GM19324 (cell line): ENCODE measurements around the gene MTUS2.

Experiments
- ATAC-seq: cut with Tn5 transposase; IDR thresholded peaks from one replicate; pipeline ENCODE4 v1.9.1; 2021; ENCODE audit warnings: mild to moderate bottlenecking, moderate library complexity; ENCODE audit not compliant: unreplicated experiment, low FRiP score

MTUS2 gene

DNA sequence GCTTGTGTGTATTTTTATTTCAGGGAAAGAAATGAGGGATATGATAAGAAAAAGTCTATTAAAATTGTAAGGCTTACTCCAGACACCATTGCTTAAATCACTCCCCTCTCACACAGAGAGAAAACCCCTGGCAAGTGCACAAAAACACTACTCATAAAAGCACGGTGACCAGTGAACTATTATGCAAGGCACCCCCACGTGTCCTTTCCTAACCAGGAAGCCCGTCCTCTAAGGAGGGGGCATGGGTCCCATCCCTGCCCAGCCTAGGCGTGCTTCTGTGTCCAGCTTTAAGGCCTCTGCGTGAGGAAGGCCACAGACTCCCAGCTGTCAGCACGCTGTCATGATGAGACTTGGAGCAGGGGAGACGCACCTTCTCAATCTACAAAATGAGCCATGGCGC lies 691.8 kb downstream of the MTUS2 start:
- ATAC-seq = no peak

DNA sequence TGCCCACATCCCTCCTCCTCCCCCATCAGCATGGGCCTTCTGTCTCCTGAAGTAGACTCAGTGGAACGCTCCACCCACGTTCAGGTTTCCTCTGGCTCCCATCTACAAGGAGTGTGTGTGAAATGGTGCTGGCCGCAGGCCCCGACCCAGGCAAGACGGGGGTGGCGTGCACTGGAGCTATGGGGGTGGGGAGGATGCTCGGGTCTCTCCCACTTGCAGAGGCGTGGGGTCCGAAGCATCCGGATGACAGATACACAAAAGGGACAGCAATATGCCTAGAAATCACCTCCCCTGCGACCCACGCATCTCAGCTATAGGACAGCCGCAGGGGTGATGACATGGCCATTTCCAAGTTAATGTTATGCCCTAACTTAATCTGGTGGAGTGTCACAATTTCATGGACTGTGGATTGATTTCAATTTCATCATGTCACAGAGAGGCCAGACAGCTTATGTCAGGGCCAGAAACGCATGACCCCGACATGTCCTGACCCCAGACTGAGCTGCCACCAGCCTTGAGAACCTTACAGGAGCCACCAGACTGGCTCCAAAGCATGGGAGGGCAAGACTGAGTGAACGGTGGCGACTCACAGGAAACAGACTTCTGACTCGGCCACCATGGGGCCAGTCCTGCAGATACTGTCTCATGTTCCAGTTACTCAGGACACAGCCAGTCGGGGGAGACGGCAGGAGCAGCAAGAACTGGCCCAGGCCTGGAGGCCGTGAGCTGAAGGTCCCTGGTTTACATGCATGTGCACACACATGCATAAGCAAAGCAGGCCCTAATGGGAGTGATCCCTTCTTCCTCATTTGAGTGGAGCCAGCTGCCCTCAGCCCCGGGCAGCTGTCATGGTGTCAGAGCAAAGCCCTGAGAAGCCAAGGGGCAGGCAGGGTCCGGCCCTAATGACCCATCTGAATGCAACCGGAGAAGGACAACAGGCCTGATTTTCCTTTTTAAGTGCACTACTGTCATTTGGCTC lies 693.2 kb downstream of the MTUS2 start:
- no peak for ATAC-seq

DNA sequence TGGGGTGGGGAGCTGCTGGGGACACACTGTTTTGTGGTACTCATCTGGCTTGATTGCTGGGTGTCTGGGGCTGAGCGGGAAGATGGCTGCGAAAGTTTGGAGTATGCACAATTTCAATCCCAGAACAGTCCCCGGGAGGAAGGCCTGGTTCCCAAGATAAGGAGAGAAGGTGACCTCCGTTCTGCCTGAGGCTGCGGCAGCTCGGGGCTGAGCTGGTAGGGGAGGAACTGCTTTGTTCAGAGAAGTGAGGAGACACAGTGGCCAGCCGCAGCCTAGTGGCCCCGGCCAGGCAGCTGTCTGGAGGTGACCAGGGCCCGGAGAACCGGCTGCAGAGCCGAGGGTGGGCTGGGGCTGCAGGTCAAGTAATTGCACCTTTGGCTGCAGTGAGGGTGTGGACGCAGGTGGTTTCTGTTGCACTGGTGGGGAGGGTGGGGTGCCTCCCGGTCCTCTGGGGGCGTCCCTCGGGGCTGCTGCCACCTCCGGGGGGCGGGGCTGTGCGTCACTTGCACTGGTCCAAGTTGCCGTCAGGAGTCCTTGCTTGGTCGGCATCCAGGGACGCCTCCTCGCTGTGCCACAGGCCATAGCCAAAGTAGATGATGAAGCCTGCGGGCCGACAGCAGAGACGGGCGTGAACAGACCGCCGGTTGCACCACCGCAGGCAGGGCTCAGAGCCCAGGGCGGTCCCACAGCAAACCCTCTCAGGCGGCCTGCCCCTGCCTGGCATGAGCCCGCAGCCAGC lies 694.0 kb downstream of the MTUS2 start:
- no peak for ATAC-seq

DNA sequence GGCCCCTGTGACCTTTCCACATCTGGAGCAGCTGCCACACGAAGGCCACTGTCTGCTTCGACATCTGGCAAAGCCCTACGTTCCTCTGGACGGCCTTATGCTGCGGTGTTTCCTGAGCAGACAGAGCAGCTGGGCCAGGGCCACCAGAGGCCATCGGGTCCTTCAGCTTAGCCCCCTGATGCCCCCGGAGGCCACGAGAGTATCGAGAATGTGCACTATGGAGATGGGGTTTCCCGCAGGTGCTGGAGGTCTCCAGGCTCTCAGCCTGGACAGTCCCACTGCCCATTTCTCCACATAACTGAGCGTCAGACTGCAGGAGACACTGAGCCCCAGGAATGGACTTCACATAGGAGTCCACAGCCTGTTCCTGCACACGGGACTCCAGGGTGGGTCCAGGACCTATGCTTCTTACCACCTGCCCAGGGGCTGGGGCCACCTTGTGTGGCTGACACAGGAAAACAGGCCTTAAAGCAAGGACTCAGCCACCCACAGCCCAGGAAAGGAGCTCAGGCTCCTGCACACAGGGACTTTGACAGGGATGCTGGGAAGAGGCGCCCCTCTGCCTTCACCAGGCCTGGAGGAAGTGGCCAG lies 694.7 kb downstream of the MTUS2 start:
- ATAC-seq = no peak

DNA sequence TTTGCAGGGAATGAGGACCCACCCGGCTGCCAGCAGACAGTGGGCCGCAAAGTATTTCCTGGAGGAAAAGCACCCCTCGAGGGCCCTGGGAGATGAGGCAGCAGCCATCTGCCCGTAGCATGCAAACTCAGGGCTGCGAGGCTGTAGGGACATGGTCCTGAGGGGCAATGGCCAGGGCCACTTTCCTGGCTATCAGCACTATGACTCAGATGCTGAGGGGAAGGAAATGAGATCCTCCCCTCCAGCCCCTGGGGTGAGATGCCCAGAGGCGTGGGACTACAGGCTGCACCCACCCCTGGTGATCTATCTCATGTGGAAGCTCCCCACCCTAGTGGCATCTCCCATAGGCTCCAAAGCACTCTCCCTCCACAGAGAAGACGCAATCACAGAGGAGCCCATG lies 695.2 kb downstream of the MTUS2 start:
- ATAC-seq = no peak

DNA sequence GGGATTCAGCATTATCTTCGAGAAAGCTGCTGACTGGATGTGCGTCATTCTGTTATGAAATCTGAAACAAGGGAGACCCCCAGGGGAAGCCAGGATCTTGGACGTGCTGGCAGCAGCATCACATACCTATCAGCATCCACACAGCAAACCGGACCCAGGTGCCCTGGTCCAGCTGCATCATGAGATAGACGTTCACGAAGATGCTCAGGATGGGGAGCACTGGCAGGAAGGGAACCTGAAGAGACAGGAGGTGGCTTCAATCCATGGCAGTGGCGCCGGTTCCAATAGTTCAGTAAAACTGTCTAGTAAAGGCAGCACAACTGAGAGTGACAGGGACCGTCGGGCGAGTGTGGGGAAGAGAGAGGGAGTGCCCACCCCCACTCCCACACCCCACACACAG lies 695.9 kb downstream of the MTUS2 start:
- ATAC-seq = no peak

DNA sequence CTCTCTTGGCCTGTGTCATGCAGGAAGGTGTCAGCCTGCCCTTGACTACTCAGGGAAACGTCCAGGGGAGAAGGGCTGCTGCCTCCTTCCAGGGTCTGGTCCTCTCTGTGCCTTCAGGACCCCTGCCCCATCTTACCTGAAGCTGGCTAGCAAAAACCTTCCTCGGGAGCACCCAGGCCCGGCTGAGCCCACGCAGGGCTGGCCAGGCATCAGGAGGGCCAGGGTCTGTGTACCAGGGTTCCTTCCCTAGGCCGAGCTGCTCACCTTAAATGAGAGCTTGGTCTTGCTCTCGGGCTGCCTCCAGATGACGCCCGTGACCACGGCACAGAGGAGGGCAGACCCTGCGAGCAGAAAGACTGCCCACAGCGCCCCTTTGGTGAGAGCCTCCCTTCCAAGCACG lies 696.7 kb downstream of the MTUS2 start:
- ATAC-seq = no peak

DNA sequence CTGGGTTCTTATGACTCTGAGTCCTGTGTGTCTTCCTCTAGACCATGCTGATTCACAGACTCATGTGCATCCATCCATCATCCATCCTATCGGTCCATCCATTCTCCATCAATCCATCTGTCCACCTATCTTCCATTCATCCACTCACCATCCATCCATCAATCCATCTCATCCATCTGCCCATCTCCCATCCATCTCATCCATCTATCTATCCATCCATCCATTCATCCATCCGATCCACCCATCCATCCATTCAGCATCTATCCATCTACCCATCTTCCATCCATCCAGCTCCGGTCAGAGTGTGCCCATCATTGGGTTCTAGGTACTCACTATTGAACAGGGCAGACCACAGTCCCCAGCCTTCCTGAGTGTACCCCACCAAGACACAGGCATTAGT lies 699.8 kb downstream of the MTUS2 start:
- no peak for ATAC-seq

DNA sequence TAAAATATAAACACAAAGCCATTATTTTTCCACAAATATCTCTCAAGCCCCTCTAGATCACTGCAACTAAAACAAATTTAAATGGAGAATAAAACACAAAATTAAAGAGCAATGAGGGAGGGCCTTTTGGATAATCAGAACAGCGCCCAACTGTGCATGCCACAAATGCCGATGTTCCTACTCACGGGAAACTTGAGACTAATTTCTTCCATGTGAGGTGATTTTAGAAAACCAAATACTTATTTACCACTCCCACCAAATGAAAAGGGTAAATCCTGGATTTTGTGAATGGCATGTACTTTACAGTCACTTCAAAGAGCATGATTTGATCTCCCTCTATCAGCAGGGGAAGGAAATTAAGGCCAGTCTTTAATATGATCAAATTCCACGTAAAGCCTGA lies 700.5 kb downstream of the MTUS2 start:
- no peak for ATAC-seq

DNA sequence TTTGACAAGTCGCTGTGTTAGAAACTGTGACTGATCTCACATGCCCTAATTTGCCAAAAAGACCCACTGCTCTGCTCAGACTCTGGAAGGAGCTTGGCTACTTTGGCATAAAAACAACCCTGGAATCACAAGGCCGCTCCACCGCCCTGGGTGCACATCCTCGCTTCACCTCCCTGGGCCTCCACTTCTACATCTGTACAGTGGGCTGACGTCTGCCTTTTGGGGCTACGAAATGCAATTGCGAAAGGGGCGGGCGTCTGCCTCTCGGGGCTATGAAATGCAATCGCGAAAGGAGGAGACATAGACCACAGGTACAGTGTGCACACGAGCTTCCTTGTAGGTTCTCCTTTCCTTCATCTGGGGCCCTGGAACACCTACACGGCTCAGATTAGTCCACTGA lies 701.2 kb downstream of the MTUS2 start:
- no peak for ATAC-seq

DNA sequence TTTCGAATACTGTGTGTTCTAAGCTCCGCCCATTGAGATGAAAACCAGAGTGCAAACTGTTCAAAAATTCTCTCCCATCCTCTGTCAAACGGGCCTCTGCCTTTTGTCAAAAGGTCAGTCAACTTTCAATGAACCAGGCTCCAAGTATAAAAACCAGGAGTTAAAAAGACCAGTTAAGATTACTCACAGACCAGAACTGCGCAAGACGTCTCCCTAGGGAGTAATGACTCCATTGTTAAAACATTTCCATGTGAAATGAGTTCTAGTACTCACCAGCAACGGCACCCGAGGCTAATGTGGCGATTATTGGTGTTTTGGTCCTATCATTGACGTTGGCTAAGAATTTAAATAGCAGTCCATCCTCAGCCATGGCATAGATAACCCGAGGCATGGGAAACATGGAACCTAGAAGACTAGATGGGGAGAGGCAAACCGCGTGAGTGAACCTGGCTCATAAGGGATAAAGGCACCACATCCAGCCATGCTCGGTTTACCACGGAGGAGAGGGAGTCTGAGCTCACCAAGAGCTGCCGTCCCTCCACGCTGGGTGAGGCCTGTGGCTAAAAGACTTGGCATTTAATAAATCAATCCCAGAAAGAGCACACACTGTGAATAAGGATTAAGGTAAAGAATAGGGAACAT lies 702.0 kb downstream of the MTUS2 start:
- ATAC-seq = no peak

DNA sequence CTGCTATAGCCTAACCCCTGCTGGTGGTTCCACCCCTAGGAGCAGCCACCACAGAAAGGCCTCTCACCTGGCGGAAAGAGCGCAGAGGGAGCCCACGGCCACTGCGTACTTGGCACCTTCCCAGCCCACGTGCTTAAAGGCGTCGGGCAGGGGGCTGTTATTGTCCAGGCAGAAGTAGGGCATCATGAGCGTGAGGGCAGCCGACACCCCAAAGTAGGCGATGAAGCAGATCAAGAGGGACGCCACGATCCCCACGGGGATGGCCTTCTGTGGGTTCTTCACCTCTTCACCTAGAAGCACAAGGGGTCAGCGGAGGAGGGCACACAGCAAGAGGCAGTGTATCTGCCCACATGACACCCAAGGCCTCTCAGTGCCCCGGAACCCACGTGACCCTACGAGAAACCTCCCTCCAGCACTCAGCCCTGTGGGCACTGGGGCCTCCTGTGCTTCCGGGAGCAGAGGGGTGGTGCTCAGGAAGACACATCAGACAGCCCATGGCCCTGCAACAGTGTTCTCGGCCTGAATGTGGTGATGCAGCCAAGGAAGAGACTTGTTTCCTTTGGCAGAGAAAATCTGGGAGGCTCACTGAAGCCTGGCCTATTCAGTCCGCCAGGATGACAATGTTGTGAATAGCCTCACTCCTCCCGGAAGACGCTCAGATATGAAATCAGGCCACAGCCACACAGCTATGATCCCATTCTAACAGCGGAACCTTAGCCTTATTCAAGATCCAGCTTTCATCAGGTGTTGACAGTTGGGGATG lies 703.2 kb downstream of the MTUS2 start:
- ATAC-seq = no peak

DNA sequence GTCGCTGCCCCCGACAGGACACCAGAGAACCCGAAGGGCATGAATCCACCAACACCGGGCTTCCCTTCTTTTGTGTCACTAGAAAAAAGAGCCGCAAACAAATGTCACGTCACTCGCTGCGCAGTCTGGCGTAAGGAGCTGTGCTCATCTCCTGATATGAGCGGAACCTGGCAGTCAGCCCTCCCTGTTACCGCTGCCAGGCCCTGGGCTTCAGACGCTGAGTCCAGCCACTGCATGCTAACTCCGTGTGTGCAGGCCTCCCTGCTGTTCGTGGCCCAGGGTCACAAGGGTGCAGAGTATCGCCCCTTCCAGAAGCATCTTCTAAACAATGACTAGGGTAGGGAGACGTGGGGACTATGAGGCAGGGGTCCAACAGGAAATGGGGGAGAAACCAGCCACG lies 704.0 kb downstream of the MTUS2 start:
- no peak for ATAC-seq

DNA sequence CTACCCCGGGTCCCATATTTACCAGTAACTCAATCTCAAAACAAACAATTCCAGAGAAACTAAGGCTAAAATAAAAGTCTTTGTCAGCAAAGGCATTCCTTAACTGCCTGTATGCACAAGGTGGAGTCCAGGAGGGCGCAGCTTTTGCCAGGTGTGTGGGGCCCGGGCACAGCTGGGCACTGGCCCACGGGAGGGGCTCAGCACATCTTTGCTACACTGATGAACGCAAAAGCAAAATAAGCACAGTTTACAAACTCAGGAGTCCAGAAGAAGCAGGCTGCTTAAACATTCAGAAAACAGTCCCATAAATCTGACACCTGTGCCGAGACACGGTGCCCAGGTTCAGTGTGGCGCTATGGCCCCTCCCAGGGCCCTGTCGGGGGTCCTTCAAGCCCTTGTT lies 704.5 kb downstream of the MTUS2 start:
- no peak for ATAC-seq

DNA sequence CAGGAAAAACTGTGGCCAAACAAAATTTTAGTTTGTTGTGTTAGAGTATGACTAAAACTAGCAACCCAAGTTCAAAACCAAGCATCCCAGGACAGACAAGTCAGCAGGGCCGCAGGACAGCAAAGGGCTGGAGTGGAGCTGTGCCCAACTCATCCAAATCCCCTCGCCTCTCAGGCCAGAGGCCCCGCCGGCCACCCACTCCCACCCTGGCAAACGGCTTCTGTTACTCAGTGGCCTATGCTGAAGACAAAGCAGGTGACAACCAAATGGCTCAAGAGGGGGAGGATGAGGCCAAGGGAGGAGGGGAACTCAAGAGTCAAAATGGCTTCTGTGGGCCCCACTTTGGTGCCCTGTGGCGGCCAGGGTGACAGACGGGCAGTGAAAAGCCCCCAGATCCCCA lies 705.6 kb downstream of the MTUS2 start:
- no peak for ATAC-seq

DNA sequence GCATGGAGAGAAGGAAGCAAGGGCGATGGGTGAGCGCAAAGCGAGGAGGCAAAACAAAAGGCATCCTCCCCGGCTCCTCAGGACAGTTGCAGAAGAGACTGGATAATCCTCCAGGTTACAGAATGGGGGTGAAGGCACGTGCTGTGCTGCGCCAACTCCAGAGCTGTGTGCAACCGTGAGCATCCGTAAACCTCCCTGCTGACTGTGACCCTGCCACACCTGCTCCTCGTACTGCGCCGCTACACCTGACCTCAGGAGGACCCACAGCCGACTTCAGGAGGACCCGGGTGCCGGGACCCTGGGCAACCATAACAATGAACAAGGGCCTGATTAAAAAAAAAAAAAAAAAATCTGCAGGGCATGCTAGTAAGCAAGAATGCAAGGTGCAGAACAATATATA lies 706.6 kb downstream of the MTUS2 start:
- ATAC-seq = no peak

DNA sequence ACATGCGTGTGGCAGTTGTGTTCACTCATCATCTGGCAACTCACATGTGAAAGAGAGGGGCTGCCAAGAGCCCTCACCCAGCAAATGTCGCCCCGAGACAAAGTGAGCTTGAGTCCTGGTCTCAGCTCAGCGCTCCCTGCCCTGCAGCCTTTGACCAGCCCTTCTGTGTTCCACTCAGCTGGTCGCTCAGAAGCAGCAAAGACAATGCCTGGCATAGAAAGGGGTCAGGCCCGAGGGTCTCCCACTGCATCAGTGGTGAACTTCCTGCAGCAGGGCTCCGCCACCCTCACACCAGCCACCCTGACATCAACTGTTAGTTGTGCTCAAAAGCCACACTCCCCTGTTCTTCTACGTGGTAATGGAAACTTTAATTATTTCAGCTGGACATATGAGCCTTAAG lies 707.4 kb downstream of the MTUS2 start:
- no peak for ATAC-seq

DNA sequence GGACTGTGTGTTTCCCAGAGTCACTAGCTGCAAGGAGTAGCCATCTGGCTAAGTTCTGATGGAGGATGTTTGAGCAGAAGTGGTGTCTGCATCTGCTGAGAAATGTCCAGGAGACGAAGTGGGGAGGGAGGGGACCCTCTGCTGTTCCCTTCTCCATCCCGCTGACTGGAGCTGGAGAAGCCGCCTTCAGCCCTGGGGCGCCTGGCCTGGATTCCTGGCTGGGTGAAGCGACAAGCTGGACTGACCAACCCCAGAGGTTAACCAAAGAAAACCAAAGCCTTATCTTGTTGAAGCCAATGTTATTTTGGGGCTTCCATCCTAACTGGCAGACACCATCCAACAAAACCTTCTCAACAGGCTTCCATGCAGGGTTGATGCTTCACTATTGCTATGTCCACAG lies 707.8 kb downstream of the MTUS2 start:
- no peak for ATAC-seq

DNA sequence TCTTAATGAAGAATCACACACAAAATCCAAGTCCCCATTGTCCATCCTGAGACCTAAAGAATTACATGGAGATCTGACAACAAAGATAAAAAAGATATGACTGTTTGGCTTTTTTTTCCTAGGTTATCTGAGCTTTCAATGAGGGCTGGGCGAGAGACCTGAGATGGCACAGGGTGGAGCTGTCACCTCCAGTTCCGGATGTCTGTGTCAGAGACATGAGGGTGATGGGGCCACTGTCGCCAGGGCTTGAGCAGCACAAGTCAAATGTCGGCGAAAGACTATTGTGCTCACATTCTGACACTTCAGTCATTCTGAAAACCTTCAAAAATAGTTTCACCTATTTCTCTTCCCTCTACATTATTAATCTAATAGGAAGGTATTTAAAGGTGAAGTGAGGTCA lies 709.6 kb downstream of the MTUS2 start:
- no peak for ATAC-seq

DNA sequence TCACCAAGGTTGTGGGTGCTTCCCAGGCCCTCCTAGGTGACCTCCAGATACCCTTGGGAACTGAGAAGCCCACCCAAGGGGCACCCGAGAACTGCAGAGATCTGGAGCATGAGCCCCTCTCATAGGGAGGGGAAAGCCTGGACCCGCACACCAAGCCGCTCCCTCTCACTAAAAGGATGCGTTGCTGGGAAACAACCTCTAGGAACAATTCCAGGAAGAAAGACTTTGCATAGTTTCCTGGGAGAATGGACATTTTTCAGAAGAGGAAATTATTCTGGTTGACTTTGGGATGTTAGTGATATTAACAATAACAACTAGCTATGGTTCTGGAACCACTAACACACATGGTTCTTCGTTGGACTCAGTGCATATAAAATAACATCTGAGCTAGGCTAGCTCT lies 710.8 kb downstream of the MTUS2 start:
- no peak for ATAC-seq
